Liver (tissue), 9 donors: ENCODE measurements around the gene KRT9. TPM values are rescaled to one million over a fixed set of nuclear protein-coding genes. Genes with fewer than 3 reads are reported as not detected.

Source experiments
- DNase-seq: peaks from one replicate; pipeline ENCODE4 v3.0.0-alpha.2; 2017; ENCODE audit warnings: low spot score
- H3K27ac ChIP-seq, 2 donors: one replicate each; pipeline ENCODE4 v1.7.0; 2013; ENCODE audit warnings: inconsistent platforms in 2 of 2, low read length in 2 of 2, control low read depth in 1 of 2, low read depth in 1 of 2, mild to moderate bottlenecking in 1 of 2
- H3K27me3 ChIP-seq, 4 donors: one replicate each; pipeline versions ENCODE4 v1.6.1 to v1.7.0; 2013; ENCODE audit warnings: low read length in 3 of 4, inconsistent platforms in 1 of 4, mild to moderate bottlenecking in 1 of 4, moderate library complexity in 1 of 4; ENCODE audit not compliant: control insufficient read depth in 4 of 4, insufficient read depth in 4 of 4
- H3K36me3 ChIP-seq, 4 donors: one replicate each; pipeline versions ENCODE4 v1.6.1 to v1.7.0; 2013; ENCODE audit warnings: low read length in 3 of 4, mild to moderate bottlenecking in 3 of 4, low read depth in 1 of 4, moderate library complexity in 1 of 4; ENCODE audit not compliant: control insufficient read depth in 4 of 4, insufficient read depth in 3 of 4
- H3K4me1 ChIP-seq, 4 donors: one replicate each; pipeline versions ENCODE4 v1.6.1 to v1.7.0; 2013; ENCODE audit warnings: low read length in 3 of 4, mild to moderate bottlenecking in 3 of 4, moderate library complexity in 1 of 4; ENCODE audit not compliant: control insufficient read depth in 4 of 4, insufficient read depth in 4 of 4
- H3K4me3 ChIP-seq, 3 donors: one replicate each; pipeline versions ENCODE4 v1.6.1 to v1.7.0; 2013; ENCODE audit warnings: low read length in 3 of 3, control low read depth in 1 of 3, low read depth in 1 of 3, mild to moderate bottlenecking in 1 of 3
- H3K9ac ChIP-seq, 2 donors: one replicate each; pipeline ENCODE4 v1.7.0; 2013; ENCODE audit warnings: low read length in 2 of 2, mild to moderate bottlenecking in 2 of 2, moderate library complexity in 2 of 2, control low read depth in 1 of 2, low read depth in 1 of 2
- H3K9me3 ChIP-seq, 4 donors: one replicate each; pipeline versions ENCODE4 v1.6.1 to v1.7.0; 2013; ENCODE audit warnings: low read length in 3 of 4; ENCODE audit not compliant: control insufficient read depth in 4 of 4
- EGR1 ChIP-seq, 2 donors: IDR thresholded peaks; 2 replicates each; pipeline ENCODE4 v1.6.1; 2016 to 2018; ENCODE audit warnings: antibody characterized with exemption in 2 of 2, low read depth in 2 of 2
- FOXA1 ChIP-seq: IDR thresholded peaks from 2 replicates; pipeline ENCODE4 v1.6.1; 2016; ENCODE audit warnings: antibody characterized with exemption
- FOXA2 ChIP-seq: IDR thresholded peaks from 2 replicates; pipeline ENCODE4 v1.6.1; 2016; ENCODE audit warnings: antibody characterized with exemption
- HNF4G ChIP-seq: IDR thresholded peaks from 2 replicates; pipeline ENCODE4 v1.6.1; 2016; ENCODE audit warnings: antibody characterized with exemption
- JUND ChIP-seq, 2 donors: IDR thresholded peaks; 2 replicates each; pipeline ENCODE4 v1.6.1; 2016; ENCODE audit warnings: antibody characterized with exemption in 2 of 2
- MAX ChIP-seq: IDR thresholded peaks from 2 replicates; pipeline ENCODE4 v1.6.1; 2016; ENCODE audit warnings: antibody characterized with exemption
- NR2F2 ChIP-seq: IDR thresholded peaks from 2 replicates; pipeline ENCODE4 v1.6.1; 2016; ENCODE audit warnings: antibody characterized with exemption
- RAD21 ChIP-seq, 2 donors: IDR thresholded peaks; 2 replicates each; pipeline ENCODE4 v1.6.1; 2016; ENCODE audit warnings: antibody characterized with exemption in 2 of 2, mild to moderate bottlenecking in 2 of 2
- REST ChIP-seq: IDR thresholded peaks from 2 replicates; pipeline ENCODE4 v1.6.1; 2016; ENCODE audit warnings: antibody characterized with exemption, mild to moderate bottlenecking
- RXRA ChIP-seq, 2 donors: IDR thresholded peaks; 2 replicates each; pipeline ENCODE4 v1.6.1; 2017 to 2018; ENCODE audit warnings: antibody characterized with exemption in 2 of 2, mild to moderate bottlenecking in 1 of 2
- SP1 ChIP-seq: IDR thresholded peaks from 2 replicates; pipeline ENCODE4 v1.6.1; 2018; ENCODE audit warnings: antibody characterized with exemption, mild to moderate bottlenecking
- TAF1 ChIP-seq: conservative IDR thresholded peaks from 2 replicates; pipeline ENCODE4 v1.6.1; 2016; ENCODE audit warnings: antibody characterized with exemption, mild to moderate bottlenecking
- YY1 ChIP-seq: IDR thresholded peaks from 2 replicates; pipeline ENCODE4 v1.6.1; 2016; ENCODE audit warnings: antibody characterized with exemption, mild to moderate bottlenecking
- WGBS: extraction: QIAGEN DNeasy Blood & Tissue Kit; methylation state at CpG from one replicate; pipeline ENCODE4 v1.1.7; 2013; 5-methylcytosine and 5-hydroxymethylcytosine counted together
- polyA plus RNA-seq, 2 donors: library from polyadenylated mRNA; stranded (reverse) in 1 of 2; unstranded in 1 of 2; fragments of 200-250 nt in 1 of 2; fragments of >200 nt in 1 of 2; fragmentation: Nextera tagmentation in 1 of 2; extraction: Ambion mirVana in 1 of 2; gene quantifications; one replicate each; pipeline versions ENCODE4 v1.2.1 to v1.2.3, GENCODE V29; 2013 to 2015
- total RNA-seq, 2 donors: library from RNA; depleted of rRNA; stranded (reverse); fragments of >200 nt; gene quantifications; one replicate each; pipeline ENCODE4 v1.2.3, GENCODE V29; 2014
- TF ChIP-seq, protein P1 (sequence below): IDR thresholded peaks from 2 replicates; pipeline ENCODE4 v1.6.1; 2016; ENCODE audit warnings: antibody characterized with exemption
- TF ChIP-seq, protein P2 (sequence below): IDR thresholded peaks from 2 replicates; pipeline ENCODE4 v1.6.1; 2016; ENCODE audit warnings: antibody characterized with exemption
- donor health status: healthy.
- donor health status: healthy.
- donor health status: healthy.
- donor health status: healthy.
- donor health status: healthy.

KRT9 gene
- total and polyA plus RNA-seq, 4 donors: not detected

DNA sequence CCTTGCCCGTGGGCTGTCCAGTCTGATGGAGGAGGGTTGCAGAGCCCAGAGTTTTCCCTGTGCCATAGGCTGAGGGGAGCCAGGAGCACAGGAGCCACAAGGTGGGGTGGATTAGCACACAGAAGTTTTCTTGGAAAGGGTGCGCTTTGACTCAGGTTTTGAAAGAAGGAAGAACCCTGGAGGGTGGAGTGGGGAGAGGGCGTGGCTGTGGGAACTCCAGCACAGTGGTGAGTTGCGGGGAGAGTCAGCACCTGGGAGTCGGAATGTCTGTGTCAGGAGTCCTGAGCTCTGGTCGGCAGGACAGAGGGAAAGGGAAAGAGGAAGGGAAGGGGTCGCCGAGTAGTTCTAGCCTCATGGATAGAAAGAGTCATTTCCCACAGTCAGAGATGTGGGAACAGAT is 23.7 kb upstream of the KRT9 start:
- 70% methylated on average over 8 of the region's 8 CpGs for WGBS
- no peaks in the 10 kb centered on the region for H3K36me3 ChIP-seq
- no peaks in the 10 kb centered on the region for H3K4me1 ChIP-seq
- H3K27me3 ChIP-seq: peaks cover 0 to 3% (median 0%) of the 10 kb centered on the region in 4 donors
- TF ChIP-seq MAX (no peak), REST (no peak), JUND (IDR thresholded peaks at IDR 0.05) (no peak)
- no peak for DNase-seq
- H3K9ac ChIP-seq: no peak overlapping the region
- H3K9me3 ChIP-seq: no peaks in the 10 kb centered on the region
- no peak overlapping the region for H3K4me3 ChIP-seq
- no peak overlapping the region for H3K27ac ChIP-seq

DNA sequence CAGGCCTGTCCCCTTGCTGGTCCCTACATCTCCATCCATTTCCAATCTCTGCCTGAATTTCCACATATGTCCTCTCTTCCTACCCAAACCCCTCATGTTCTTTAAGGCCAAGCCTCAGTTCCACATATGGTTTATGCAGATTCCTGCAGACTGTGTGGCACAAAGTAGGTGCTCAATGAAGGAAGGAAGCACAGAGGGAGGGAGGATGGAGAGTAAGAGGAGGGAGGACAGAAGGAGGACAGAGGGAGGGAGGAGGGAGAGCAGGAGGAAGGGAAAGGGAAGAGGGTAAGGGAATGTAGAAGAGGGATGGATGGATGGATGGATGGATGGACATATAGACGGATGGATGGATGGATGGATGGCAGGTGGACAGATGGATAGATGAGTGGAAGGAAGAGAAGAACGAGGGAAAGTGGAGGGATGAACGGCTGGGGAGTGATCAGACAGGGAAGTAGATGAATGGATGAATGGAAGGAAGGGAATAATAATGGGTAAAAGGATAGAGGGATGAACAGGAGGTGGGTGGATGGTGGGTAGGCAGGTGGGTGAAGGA is 22.6 kb upstream of the KRT9 start:
- Histone ChIP-seq H3K27ac (no peak overlapping the region), H3K9me3 (no peaks in the 10 kb centered on the region), H3K4me1 (no peaks in the 10 kb centered on the region), H3K36me3 (no peaks in the 10 kb centered on the region), H3K27me3 (peaks cover 0 to 3% (median 0%) of the 10 kb centered on the region in 4 donors), H3K4me3 (no peak overlapping the region), H3K9ac (no peak overlapping the region)
- TF ChIP-seq HNF4G: no peak
- TF ChIP-seq FOXA1: no peak
- TF ChIP-seq, protein P1, sequence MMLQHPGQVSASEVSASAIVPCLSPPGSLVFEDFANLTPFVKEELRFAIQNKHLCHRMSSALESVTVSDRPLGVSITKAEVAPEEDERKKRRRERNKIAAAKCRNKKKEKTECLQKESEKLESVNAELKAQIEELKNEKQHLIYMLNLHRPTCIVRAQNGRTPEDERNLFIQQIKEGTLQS: no peak
- no peak for TF ChIP-seq JUND (IDR thresholded peaks at IDR 0.05)
- no peak for TF ChIP-seq SP1
- TF ChIP-seq RAD21 (IDR thresholded peaks at IDR 0.05): no peak
- TF ChIP-seq YY1: no peak
- 56% methylated on average over 3 of the region's 3 CpGs for WGBS
- no peak for DNase-seq

GRCh38 chr17:41593306-41593981 is 21.6 kb upstream of the KRT9 start:
- Histone ChIP-seq H3K9me3 (no peaks in the 10 kb centered on the region), H3K9ac (no peak overlapping the region), H3K4me1 (no peaks in the 10 kb centered on the region), H3K36me3 (no peaks in the 10 kb centered on the region), H3K4me3 (no peak overlapping the region), H3K27me3 (peaks cover 0 to 3% (median 0%) of the 10 kb centered on the region in 4 donors), H3K27ac (no peak overlapping the region)
- no peak for DNase-seq
- WGBS: 79% methylated on average over 8 of the region's 8 CpGs
- TF ChIP-seq, protein P2, sequence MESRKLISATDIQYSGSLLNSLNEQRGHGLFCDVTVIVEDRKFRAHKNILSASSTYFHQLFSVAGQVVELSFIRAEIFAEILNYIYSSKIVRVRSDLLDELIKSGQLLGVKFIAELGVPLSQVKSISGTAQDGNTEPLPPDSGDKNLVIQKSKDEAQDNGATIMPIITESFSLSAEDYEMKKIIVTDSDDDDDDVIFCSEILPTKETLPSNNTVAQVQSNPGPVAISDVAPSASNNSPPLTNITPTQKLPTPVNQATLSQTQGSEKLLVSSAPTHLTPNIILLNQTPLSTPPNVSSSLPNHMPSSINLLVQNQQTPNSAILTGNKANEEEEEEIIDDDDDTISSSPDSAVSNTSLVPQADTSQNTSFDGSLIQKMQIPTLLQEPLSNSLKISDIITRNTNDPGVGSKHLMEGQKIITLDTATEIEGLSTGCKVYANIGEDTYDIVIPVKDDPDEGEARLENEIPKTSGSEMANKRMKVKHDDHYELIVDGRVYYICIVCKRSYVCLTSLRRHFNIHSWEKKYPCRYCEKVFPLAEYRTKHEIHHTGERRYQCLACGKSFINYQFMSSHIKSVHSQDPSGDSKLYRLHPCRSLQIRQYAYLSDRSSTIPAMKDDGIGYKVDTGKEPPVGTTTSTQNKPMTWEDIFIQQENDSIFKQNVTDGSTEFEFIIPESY: no peak
- TF ChIP-seq EGR1 (IDR thresholded peaks at IDR 0.05; ENCODE audit: low read depth in 2 of 2) (no peak), MAX (no peak), FOXA2 (no peak), SP1 (no peak), NR2F2 (no peak), YY1 (no peak), JUND (IDR thresholded peaks at IDR 0.05) (no peak), TAF1 (no peak), RXRA (IDR thresholded peaks at IDR 0.05) (no peak), RAD21 (IDR thresholded peaks at IDR 0.05) (no peak), FOXA1 (no peak)
- TF ChIP-seq, protein P1: no peak
